Choroid plexus epithelial cell (primary cell): ENCODE measurements around the gene KCNAB1.

ENCODE experiments used
- DNase-seq: peaks from one replicate; pipeline ENCODE4 v3.0.0-alpha.2; 2010; ENCODE audit warnings: low read depth
- H3K4me3 ChIP-seq: 2 replicates; pipeline ENCODE4 v1.5.1; 2011; ENCODE audit warnings: low read depth, mild to moderate bottlenecking, control low read depth, low read length, moderate library complexity
- TF ChIP-seq, protein P1 (sequence below): conservative IDR thresholded peaks from 2 replicates; pipeline ENCODE4 v1.5.1; 2011; ENCODE audit warnings: low read depth, mild to moderate bottlenecking, control low read depth, inconsistent platforms, low read length, moderate library complexity

The KCNAB1 gene

DNA sequence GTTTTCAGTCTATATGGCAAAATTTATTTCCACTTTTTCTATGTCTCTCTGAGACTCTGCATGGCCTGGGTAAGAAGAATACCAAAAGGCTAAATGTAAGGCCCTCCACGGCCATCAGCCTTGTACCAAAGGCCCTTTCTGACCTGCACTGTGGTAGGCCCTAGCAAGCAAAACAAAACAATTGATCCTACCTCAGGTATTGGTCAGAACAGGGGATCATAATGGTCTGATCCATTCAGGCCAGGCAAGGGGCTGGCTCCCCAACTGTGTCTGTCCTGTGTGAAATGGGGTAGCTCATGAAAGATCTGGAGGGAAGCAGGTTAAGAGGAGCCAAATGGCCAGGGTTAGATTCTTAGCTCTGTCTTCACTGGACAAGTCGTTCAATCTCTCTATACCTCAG, 253.3 kb downstream of the KCNAB1 start:
- no peak for DNase-seq
- TF ChIP-seq, protein P1, sequence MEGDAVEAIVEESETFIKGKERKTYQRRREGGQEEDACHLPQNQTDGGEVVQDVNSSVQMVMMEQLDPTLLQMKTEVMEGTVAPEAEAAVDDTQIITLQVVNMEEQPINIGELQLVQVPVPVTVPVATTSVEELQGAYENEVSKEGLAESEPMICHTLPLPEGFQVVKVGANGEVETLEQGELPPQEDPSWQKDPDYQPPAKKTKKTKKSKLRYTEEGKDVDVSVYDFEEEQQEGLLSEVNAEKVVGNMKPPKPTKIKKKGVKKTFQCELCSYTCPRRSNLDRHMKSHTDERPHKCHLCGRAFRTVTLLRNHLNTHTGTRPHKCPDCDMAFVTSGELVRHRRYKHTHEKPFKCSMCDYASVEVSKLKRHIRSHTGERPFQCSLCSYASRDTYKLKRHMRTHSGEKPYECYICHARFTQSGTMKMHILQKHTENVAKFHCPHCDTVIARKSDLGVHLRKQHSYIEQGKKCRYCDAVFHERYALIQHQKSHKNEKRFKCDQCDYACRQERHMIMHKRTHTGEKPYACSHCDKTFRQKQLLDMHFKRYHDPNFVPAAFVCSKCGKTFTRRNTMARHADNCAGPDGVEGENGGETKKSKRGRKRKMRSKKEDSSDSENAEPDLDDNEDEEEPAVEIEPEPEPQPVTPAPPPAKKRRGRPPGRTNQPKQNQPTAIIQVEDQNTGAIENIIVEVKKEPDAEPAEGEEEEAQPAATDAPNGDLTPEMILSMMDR: no peak
- H3K4me3 ChIP-seq: no peak overlapping the region

DNA sequence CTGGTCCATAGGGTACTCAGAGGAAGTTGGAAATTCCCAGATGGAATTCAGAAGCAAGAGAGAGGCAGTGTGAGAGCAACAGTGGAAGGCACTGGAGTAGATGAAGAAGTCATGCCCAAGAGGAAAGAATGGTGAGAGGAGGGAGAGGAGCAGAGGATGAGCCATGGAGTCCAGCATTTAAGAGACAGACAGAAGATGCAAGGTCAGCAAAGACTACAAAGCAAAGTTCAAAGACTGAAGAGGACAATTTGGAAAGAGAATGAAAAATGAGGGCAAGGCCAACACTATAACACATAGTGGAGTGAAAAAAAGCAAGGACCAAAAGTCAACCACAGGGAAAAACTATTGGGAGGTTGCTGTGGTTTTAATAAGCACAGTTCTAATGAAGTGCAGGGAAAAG, 255.8 kb downstream of the KCNAB1 start:
- no peak for DNase-seq
- TF ChIP-seq, protein P1: no peak
- no peak overlapping the region for H3K4me3 ChIP-seq

DNA sequence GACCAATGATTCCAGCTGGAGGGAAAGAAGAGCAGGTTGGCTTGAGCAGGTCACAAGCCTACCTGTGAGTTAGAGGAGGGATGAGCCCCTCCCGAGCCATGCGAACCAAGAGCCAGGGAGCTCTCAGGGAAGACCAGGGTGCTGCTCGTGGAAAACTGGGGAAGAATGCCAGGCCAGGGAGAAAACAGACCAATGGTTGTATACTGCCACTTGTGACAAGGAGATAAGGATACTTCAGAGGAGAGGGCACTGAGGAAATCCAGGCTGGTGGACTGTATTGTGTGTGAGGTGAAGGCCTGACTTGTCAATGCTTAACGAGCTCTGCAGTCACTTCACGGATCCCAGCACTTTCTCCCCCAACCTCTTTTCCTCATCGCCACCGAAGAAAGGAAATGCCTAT, 256.9 kb downstream of the KCNAB1 start:
- DNase-seq: no peak
- TF ChIP-seq, protein P1: no peak
- no peak overlapping the region for H3K4me3 ChIP-seq

DNA sequence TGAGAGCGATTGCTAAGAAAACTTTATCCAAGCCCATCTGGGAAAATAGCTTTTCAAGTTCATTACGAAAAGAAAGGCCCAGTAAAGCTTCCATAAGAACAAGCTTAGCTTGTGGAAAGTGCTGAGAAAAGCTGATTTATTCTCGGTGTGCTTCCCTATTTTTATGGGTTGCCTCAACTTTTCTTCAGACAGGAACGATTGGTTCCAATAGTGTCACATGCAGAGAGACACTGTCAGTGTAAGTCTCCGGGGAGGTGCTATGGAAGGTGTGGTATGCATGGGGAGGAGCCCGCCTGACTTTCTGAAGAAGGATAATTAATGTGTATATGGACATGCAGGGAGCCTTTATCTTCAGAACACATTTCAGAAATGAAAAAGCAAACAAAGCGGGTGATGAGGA, 257.3 kb downstream of the KCNAB1 start:
- no peak for DNase-seq
- TF ChIP-seq, protein P1: no peak
- H3K4me3 ChIP-seq: no peak overlapping the region

DNA sequence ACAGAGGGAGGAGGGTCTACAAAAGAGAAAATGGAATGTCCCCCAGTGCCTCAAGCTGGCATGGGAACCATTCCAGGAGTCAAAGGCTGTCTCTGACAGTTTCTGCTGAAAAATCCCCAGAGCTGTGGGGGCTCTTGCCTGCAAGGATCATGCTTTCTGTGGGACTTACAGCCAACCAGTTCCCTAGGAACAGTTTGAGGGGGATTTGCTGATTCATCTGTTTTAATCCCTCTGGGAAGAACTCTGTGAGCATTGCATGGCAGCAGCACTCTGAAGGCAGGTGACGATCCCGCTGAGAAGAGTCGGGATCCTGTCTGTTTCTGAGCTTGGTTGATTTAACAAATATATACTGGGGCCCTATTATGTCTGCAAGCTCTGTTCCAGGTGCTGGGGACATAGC, 258.5 kb downstream of the KCNAB1 start:
- no peak overlapping the region for H3K4me3 ChIP-seq
- TF ChIP-seq, protein P1: no peak
- DNase-seq: no peak

DNA sequence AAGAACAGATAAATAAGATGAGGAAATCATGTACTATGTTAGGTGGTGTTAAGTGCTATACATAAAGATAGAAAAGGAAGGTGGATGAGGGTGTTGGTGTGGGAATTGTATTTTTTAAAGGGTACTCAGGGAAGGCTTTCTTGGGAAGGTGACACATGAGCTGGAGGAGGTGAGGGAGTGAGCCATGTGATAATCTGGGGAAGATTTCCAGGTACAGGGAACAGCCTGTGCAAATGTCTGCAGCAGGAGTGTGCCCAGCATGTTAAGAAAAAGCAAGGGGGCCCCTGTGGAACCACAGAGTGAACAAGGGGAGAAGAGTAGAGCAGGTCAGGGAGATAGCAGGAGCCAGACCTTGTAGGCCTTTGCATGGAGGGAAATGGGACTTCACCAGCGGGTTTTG, 258.9 kb downstream of the KCNAB1 start:
- TF ChIP-seq, protein P1: no peak
- DNase-seq: no peak
- H3K4me3 ChIP-seq: no peak overlapping the region

DNA sequence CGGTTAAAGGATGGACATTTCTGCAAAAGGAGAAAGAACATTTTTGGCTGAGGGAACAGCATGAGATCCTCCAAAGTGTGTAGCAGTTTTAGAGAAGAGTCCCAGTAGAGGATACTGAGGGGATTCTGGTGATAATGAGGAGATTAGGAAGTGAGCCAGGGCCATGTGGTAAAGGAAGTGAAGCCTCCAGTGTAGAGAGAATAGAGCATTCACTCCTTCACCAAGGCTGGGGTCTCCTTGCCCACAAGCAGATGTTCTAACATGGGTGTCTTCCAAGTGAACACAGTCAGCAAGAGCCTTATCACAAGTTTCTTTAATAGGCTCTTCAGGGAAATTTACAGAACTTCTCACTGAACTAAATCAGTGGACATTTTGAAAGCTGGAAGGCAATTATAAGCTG, 260.9 kb downstream of the KCNAB1 start:
- H3K4me3 ChIP-seq: no peak overlapping the region
- no peak for DNase-seq
- TF ChIP-seq, protein P1: no peak
